A549 (cell line): ENCODE results near the gene MINDY4.

Experiments used
- JUNB ChIP-seq: fragments of >200 bp; sonication (Bioruptor Twin); formaldehyde crosslinking; IDR thresholded peaks from 2 replicates; pipeline ENCODE4 v1.6.1; 2016
- MAFK ChIP-seq: fragments of 450-650 bp; IDR thresholded peaks from 2 replicates; pipeline ENCODE4 v1.6.1; 2014; ENCODE audit not compliant: partially characterized antibody
- POLR2A ChIP-seq: IDR thresholded peaks from 2 replicates; pipeline ENCODE4 v1.6.1; 2012; ENCODE audit warnings: mild to moderate bottlenecking, low read length
- TF ChIP-seq, protein P1 (sequence below): fragments of >200 bp; sonication (Bioruptor Twin); formaldehyde crosslinking; IDR thresholded peaks from 3 replicates; pipeline ENCODE4 v1.5.1; 2016

DNA sequence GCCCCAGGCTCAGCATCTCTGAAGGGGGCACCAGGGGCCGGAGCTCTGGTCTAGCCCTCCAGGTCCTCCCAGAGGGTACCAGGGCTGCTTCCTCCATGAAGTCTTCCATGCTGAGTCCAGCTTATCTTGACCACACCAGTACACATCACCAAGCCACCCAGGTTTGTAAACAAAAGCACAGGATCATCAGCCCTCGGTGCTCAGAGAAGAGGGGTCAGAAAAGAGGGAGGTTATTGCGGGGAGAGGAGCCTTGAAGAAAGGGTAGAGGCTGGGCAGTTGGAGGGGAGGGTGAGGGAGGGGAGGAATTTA lies 164.3 kb downstream of the MINDY4 start:
- TF ChIP-seq, protein P1, sequence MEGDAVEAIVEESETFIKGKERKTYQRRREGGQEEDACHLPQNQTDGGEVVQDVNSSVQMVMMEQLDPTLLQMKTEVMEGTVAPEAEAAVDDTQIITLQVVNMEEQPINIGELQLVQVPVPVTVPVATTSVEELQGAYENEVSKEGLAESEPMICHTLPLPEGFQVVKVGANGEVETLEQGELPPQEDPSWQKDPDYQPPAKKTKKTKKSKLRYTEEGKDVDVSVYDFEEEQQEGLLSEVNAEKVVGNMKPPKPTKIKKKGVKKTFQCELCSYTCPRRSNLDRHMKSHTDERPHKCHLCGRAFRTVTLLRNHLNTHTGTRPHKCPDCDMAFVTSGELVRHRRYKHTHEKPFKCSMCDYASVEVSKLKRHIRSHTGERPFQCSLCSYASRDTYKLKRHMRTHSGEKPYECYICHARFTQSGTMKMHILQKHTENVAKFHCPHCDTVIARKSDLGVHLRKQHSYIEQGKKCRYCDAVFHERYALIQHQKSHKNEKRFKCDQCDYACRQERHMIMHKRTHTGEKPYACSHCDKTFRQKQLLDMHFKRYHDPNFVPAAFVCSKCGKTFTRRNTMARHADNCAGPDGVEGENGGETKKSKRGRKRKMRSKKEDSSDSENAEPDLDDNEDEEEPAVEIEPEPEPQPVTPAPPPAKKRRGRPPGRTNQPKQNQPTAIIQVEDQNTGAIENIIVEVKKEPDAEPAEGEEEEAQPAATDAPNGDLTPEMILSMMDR = no peak
- TF ChIP-seq POLR2A = no peak
- TF ChIP-seq JUNB = no peak
- TF ChIP-seq MAFK = no peak
